ENCODE data around the gene CREB5. TPM values are rescaled to one million over a fixed set of nuclear protein-coding genes. Genes with fewer than 3 reads are reported as not detected.

Gene CREB5
- total and polyA plus RNA-seq, 7 donors: 0.86 to 33.8 (median 16.6) TPM

GRCh38 chr7:28623863-28624262, 211.5 kb downstream of the CREB5 start:
- no peaks in the 10 kb centered on the region for H3K9me3 ChIP-seq
- peaks cover 45% of the 10 kb centered on the region for H3K4me1 ChIP-seq
- no peak for TF ChIP-seq CTCF (IDR thresholded peaks at IDR 0.05)
- 43 to 58% (median 57%) methylated on average over 5 of the region's 5 CpGs for WGBS, 3 donors
- ATAC-seq: no peak
- peak overlapping the region; percentile 91 for H3K27ac ChIP-seq
- no peaks in the 10 kb centered on the region for H3K36me3 ChIP-seq (ENCODE audit: insufficient read depth in 1 of 2, low read depth in 1 of 2)
- DNase-seq: no peak
- H3K27me3 ChIP-seq (ENCODE audit: insufficient read depth in 3 of 3, low read length in 2 of 3): no peaks in the 10 kb centered on the region
- H3K4me3 ChIP-seq: no peak overlapping the region
- intact Hi-C loops (cut with DNase I): loop anchor here in 1 of 2 donors (5.0 kb wide), 1 partner anchor 237 kb away; no protein-coding TSS in a partner anchor

- intact Hi-C loops (cut with DNase I): loop anchor here (5.0 kb wide), 3 partner anchors 62 to 233 kb away; no protein-coding TSS in a partner anchor
- no peaks in the 10 kb centered on the region for H3K36me3 ChIP-seq (ENCODE audit: insufficient read depth in 1 of 2, low read depth in 1 of 2)
- WGBS, 3 donors: 74 to 78% (median 75%) methylated on average over 2 of the region's 2 CpGs
- no peak for TF ChIP-seq CTCF (IDR thresholded peaks at IDR 0.05)
- no peaks in the 10 kb centered on the region for H3K27me3 ChIP-seq (ENCODE audit: insufficient read depth in 3 of 3, low read length in 2 of 3)
- H3K4me1 ChIP-seq: peaks cover 51% of the 10 kb centered on the region
- no peak for DNase-seq
- no peak overlapping the region for H3K4me3 ChIP-seq
- no peaks in the 10 kb centered on the region for H3K9me3 ChIP-seq
- no peak for ATAC-seq
- peak overlapping the region; percentile 12 for H3K27ac ChIP-seq
Measured at GRCh38 chr7:28625432-28625831, 213.1 kb downstream of the CREB5 start.

- H3K27me3 ChIP-seq (ENCODE audit: insufficient read depth in 3 of 3, low read length in 2 of 3): no peaks in the 10 kb centered on the region
- peaks cover 51% of the 10 kb centered on the region for H3K4me1 ChIP-seq
- H3K9me3 ChIP-seq: no peaks in the 10 kb centered on the region
- WGBS, 3 donors: 64 to 88% (median 82%) methylated on average over 1 of the region's 1 CpG
- ATAC-seq: no peak
- intact Hi-C loops (cut with DNase I): loop anchor here (5.0 kb wide), 3 partner anchors 61 to 234 kb away; no protein-coding TSS in a partner anchor
- H3K27ac ChIP-seq: peak overlapping the region; percentile 48
- DNase-seq: no peak
- H3K36me3 ChIP-seq (ENCODE audit: insufficient read depth in 1 of 2, low read depth in 1 of 2): no peaks in the 10 kb centered on the region
- no peak for TF ChIP-seq CTCF (IDR thresholded peaks at IDR 0.05)
- no peak overlapping the region for H3K4me3 ChIP-seq
Measured at GRCh38 chr7:28626221-28626620, 213.9 kb downstream of the CREB5 start.

- no peak for ATAC-seq
- H3K27me3 ChIP-seq (ENCODE audit: insufficient read depth in 3 of 3, low read length in 2 of 3): no peaks in the 10 kb centered on the region
Measured at GRCh38 chr7:28626624-28627262, 214.4 kb downstream of the CREB5 start.

More at GRCh38 chr7:28626624-28627262, 214.4 kb downstream of the CREB5 start:
- Histone ChIP-seq H3K4me1 (peaks cover 49% of the 10 kb centered on the region), H3K4me3 (no peak overlapping the region), H3K27ac (peak overlapping the region; percentile 48), H3K36me3 (ENCODE audit: insufficient read depth in 1 of 2, low read depth in 1 of 2) (no peaks in the 10 kb centered on the region), H3K9me3 (no peaks in the 10 kb centered on the region)
- TF ChIP-seq CTCF (IDR thresholded peaks at IDR 0.05): peak; percentile 66
- no peak for DNase-seq
- 25 to 38% (median 27%) methylated on average over 8 of the region's 8 CpGs for WGBS, 3 donors
- intact Hi-C loops (cut with DNase I): loop anchor here (5.0 kb wide), 3 partner anchors 61 to 234 kb away; no protein-coding TSS in a partner anchor

All from psoas muscle (tissue), 8 donors.